ENCODE data around the gene NFIA. TPM values are rescaled to one million over a fixed set of nuclear protein-coding genes. Genes with fewer than 3 reads are reported as not detected.

The NFIA gene
- total RNA-seq, 1 donor from 2014 or later = 132 TPM

DNA sequence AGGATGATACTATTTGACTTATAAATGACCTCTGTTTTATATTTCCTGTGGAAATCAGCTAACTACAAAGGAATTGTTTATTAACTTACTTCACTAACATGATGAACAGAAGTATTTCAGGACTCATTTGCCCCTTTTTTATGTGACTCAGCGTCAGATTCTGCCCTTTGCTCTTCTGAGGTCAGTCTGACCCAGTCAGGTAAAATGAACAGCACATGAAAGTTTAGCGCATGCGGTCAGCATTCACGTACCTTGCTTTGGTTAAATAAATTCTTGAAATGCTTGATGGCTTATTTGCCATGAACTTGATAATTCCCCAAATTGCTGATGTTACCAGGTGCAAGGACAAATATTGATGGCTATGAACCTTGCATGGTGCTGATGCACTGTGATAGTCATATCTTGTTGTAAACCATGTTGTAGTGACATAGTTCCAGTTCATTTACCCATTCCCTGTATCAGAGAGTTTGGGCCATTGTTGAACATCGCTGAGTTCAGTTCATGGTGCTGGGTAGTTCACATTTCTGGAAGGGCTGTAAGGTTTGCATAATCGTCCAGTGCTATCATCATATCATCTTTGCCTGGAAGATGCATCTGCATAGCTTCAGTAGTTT, 133.4 kb downstream of the NFIA start:
- DNase-seq (ENCODE audit: low spot score) = no peak

DNA sequence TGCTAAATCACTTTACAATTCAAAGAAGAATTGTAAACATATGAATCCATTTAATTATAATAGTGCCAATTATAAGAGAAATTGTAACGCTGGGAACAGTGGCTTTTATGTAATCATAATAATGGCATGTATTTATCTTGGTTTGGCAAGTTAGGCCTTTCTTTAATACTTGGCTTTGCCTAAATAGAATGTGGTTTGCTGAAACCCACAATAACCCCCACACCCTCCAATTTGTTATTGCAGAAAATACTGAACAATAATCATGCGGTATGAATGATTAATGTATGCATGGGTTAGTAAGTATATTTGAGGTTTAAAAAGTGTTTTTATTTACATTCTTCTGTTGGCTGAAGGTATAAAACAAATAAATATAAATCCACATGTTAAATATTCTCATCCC, 138.2 kb downstream of the NFIA start:
- no peak for DNase-seq (ENCODE audit: low spot score)

DNA sequence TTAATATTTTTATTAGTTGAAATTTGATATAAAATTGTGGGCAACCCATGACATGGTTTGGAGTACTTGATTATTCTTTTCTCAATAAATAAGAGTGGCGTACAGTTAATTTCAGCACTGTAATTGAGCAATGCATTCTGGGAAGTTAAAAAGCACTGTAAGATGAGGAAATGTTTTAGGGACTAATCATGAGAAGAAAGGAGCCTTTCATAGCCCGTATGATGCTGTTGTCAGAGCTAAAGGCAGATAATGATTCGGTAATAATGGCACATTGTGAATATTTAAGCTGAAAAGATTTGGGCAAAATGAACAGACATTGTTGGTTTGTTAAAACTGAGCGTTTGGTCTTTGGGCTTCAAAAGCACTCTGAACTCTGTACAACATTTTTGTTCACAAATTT, 139.3 kb downstream of the NFIA start:
- DNase-seq (ENCODE audit: low spot score) = no peak

DNA sequence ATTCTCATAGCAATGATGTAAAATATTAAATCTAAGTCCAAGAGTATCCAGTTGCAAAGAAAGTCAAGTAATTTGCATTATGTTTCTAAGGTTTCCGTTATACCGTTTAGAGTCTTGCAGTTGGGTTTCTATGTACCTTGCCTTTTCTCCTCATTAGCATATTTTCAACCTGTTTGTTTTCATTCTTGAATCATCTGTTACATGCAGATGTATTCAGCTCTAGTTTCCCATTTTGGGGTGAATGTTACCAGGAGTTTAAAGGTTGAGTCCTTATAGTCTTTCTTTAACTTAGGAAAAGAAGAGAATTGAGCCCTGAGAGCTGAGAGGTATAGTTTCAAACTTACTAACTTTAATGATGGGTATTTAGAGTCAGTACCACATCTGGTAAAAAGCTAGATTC, 139.9 kb downstream of the NFIA start:
- no peak for DNase-seq (ENCODE audit: low spot score)

DNA sequence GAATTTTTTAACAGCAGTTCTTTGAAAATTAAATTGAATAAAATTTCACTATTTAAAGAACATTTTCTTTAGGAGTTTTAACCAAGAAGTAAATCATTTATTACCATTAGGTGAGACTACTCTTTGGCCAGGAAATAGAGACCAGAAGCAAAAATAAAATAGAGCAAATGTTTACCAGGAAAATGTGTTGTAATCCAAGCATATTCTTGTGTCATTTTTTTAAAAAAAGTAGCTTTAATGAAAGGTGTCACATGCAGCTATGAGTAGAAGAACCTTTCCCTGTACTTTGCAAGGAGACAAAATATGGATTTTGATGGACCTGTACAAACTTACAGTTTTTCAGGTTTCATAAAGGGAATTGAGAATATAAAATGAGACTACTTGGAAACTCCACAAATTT, 140.8 kb downstream of the NFIA start:
- DNase-seq (ENCODE audit: low spot score) = no peak

DNA sequence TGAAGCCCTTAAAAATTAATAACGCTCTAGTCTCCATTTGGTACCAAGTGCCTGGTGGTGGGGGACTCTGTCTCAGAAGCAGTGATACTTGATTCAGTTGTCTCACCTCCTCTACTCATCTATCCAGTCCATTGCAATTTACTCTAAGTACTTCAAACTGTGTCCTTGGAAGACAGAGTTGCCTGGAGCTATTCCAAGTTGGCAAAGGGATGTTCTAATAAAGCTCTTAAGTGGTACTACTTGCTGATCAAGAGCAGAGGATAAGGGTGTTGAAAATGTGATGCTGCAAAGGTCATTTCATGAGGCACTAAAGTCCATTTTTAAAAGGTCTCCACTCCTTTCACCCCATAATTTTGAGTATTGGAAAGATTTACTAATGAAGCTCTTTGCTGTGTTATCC, 142.2 kb downstream of the NFIA start:
- no peak for DNase-seq (ENCODE audit: low spot score)

DNA sequence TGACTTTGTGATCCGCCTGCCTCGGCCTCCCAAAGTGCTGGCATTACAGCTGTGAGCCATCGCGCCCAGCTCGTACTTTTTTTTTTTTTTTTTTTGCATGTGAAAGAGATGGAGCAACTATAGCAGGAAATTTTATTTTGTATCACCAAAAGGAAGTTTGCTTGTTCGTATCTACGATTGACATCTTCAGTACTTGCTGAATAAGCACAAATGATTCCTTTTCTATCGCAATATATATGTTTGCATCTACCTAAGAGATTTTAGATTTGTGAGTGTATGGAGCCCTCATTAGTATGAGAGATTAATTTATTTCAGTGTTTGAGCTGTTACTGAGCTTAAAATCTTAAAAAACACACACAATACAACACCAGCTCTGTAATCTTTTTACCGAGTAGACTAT, 143.1 kb downstream of the NFIA start:
- DNase-seq (ENCODE audit: low spot score) = no peak

DNA sequence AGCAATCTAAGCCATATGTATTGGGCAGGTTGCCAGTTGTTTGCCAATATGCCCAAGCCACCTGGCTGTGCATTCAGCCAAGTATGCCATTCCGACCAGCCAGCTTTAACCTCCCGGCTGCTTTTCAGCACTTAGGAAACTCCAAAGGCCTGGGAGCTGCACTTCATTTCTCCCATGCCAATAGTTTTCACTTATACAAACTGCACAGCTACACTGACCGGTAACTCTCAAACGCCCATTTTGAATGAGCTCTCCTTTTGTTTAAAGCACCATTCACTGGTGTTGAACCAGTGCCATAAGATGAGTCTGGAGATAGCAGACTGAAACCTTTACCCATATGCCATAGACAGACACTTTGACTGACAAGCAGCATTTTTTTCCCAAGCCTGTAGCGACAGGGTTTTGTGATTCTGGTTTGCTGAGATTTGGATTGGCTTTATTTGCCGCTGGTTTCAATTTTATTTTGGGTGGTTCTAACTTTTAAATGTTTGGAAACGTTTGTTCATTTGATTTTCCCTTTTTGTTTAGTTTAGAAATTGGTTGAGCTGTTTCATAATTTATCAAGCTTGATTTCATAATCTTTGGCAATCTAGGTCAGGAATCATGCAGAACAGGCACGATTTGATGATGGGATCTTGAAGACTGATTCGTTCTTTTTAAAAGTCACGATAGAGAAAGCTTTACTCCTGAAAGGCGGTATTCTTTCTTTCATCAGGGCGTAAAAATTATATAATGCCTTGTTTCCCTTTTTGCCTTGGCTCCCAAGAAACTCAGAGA, 144.6 kb downstream of the NFIA start:
- no peak for DNase-seq (ENCODE audit: low spot score)

DNA sequence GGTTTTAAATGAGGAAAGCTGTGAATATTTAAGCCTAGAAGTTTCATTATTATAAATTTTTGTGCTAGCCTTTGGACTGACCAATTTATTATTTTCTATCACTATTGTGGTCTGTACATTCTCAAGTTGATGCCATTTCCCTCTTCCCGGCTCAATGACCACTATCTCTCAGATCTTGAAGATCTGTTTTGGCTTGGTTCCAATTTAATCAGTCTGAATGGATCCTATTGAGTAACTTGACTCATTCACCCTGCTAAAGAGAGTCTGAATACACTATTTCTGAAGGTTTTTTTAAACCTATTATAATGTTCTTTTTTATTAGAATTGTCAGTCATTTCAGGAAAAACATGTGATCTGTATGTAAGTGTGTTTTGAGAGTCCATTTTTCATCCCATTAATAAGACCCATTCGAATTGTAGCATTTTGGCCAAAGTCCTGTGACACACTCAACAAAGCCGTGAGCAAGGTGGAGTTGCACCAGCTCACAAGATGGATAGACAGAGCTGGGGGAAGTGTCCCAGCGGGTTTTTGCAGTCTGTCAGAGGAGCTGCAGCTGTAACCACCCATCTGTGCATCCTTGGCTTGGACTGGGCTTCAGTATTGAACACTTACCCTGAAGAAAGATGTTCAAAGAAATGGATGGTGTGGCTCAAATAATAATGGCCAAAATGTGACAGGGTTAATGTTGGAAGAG, 145.6 kb downstream of the NFIA start:
- no peak for DNase-seq (ENCODE audit: low spot score)

DNA sequence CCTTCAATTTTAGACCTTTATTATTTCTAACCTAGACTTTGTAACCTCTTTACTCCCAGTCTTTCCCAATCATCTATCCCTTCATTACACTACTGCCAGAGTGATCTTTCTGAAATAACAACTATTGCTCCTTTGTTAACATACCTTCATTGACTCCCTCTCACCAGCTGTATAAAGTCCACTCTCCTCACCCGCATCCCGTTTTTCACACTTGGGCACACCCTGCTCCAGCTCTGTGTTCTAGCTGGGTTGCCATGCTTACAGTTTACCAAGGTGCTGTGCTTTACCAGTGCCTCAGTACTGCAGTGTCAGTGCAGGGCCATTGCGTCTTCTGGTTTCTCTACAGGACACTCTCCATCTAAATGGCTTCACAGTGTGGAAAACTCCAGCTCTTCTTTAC, 148.2 kb downstream of the NFIA start:
- no peak for DNase-seq (ENCODE audit: low spot score)

DNA sequence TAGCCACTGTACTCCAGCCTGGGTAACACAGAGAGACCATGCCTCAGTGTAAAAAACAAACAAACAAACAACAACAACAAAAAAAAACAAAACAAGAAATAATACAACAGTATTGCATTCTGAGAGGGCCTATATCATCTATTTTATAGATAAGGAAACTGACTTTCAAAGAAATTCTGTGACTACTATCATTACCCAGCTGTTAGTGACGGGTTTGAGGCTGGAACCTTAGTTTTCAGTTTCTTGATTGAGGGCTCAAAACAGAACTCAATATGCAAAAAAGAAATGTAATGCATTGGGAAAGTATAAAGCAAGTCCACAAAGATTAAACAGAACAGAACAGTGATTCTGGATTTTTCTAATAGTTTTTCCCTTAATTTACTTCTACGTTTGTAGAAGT, 149.4 kb downstream of the NFIA start:
- no peak for DNase-seq (ENCODE audit: low spot score)

DNA sequence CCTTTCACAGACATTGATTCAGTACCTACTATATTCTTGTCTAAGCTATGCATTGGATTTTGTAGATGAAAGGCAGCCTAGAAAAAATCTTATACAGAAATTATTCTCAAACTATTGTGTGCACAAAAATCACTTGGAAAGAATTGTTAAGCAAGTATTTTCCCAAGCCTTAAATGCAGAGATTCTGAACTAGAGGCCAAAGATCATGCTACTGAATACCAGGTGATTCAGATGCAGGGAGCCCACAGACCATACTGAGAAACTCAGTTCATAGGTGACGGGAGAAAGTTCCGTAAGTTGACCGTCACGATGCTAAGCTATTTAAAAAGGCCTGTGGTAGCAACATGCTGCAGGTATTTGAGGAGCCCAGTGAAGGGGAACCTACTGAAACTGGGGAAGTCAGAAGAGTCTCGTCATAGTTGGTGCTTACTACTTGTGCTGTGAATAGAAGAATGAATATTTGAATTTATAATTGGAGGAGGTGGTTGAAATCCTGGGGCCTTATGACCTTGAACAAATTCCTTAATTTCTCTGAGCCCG, 150.8 kb downstream of the NFIA start:
- DNase-seq (ENCODE audit: low spot score) = no peak

DNA sequence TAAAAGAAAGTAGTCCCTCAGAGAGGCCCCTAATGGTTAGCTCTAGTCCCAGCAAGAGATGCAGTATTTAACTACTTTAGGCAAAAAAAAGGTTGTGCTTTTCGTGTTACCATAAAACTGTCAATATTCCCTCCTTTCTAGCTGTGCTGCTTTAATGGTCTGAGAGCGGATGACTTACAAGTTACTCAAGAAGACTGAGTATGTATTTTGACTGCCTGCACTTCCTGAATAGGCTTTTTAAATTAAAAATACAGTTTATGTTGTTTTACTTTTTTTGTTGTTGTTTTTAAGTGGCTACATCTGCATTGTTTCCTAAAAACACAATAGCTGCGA, 152.2 kb downstream of the NFIA start:
- DNase-seq (ENCODE audit: low spot score) = no peak

DNA sequence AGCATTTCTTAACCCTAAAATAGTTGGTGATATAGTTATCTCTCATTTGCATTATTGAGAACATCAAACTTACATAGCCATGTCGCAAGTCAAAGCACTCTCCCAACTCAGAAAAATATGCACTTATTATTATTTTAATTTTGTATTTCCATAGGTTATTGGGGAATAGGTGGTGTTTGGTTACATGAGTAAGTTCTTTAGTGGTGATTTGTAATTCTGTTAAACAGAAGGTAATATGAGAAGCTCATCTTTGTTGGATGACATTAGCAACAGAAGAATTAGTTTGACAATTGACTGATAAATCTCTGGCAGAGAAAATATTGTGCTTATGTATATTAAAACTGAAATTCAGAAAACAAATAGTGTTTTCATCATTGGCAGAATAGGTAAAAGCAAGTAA, 154.8 kb downstream of the NFIA start:
- DNase-seq (ENCODE audit: low spot score) = no peak

DNA sequence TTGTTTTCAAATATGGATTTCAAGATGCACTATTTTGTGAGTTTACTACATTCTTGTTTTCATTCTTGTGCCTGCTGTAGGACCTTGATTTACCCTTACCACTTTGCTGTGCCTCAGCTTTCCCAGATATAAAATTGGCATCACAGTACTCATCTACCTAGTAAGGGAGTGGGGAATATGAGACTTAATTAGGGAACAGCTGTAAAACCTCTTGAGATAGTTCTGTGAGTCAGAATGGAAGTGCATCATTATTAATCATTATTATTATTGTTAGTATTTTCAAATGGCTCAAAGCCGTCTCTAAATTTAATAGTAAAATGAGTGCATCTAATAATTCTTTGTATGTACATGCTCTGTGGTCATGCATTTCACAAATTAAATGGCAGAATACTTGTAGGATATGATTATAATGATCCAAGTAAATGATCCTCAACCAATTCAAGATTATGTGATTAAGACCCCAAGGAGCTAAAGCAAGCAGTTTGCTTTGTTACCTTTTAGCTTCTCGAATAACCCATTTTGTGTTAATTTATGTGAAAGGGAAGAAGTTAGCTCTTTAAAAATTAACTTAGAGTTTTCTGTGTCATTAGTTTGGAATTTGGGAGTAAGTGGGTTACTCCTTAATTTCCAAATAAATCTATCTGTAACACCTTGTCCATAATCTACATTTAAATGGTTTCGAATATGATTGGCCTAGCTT, 155.4 kb downstream of the NFIA start:
- DNase-seq (ENCODE audit: low spot score) = no peak

DNA sequence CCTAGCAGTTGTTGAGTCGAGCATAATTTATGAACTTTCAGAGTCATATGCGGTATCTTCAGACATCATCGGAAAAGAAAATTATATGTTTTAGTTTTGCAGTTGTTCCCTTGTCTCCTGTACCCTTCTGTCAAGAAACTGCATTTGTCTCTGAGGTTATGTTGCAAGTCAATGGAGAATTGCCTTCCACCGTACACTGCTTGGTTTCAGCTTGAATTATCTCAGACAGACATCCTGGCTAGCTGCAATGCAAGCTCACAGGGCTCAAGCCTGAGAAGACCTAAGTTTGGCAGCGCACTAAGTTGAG, 156.0 kb downstream of the NFIA start:
- no peak for DNase-seq (ENCODE audit: low spot score)

DNA sequence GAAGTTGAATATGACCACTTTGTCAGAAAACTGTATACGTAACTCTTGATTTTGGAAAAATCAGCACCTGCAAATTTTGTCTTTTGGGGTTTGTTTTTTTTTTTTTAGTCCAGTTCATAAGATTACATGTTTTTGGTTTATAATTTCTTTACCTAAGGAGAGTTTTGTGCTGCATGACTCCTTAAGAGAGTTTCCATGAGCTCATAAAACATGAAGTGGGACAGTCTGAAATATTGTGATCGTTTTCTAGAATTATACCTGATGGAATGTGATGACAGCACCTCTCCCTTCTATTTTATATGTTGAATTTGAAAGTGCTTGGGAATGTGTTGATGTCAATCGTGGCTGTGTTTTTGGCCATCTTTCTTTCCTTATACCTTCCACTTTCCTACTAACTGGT, 158.5 kb downstream of the NFIA start:
- no peak for DNase-seq (ENCODE audit: low spot score)

DNA sequence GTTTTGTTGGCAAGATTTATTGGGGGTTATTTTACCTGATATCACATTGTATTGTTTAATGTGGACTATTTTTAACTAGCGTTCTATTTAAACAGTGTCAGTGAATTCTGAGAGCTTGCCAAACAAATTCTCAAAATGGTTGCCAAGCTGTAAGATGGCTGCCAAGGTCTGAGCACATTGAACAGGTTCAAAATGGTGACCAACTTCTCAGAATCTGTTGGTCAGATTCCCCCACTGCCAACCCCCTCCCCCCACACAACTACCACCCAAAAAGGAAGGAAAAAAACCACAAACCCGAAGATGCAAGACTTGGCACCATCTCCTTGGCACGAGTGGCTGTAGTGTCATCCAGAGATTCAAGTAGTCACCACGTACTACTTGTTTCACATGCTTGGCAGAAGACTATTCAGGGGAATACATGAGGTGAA, 159.1 kb downstream of the NFIA start:
- peak; percentile 67 for DNase-seq (ENCODE audit: low spot score)

DNA sequence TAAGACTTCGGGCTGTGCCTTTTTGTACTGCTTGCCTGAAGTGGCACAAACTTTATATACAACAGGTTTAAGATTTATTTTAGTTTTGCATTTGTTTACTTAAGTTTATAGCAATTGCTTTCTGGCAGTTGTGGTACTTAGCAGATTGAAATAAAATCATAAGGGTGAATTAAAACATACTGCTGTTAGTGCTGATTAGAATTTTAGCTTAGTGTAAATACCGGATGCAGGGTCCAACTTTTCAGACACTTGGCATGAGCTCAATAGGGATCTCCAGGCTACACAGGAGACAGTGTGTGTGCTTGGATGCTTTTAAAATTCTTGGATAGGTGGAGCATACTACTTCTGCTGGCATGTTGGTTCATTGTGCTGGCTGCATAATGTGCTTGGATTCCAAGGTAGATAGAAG, 159.6 kb downstream of the NFIA start:
- DNase-seq (ENCODE audit: low spot score) = no peak

DNA sequence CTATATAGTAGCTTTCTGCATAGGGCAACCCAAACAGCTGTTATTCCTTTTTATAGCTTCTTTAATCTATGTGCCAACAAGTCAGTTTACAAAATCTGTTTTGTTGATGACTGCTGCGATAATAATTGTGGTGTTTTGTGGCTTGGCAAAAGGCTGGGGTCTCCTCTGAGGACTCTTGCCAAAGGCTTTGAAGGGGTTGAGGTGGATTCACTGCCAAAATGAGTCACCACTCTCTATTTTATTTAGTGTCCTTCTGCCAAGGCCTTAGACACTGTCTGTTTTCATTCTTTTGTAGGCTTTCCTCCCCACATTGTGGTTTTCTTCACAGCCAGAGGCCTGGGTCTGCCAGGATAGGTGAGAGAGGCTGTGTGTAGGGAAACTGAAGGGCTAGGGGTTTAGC, 161.8 kb downstream of the NFIA start:
- DNase-seq (ENCODE audit: low spot score) = no peak

DNA sequence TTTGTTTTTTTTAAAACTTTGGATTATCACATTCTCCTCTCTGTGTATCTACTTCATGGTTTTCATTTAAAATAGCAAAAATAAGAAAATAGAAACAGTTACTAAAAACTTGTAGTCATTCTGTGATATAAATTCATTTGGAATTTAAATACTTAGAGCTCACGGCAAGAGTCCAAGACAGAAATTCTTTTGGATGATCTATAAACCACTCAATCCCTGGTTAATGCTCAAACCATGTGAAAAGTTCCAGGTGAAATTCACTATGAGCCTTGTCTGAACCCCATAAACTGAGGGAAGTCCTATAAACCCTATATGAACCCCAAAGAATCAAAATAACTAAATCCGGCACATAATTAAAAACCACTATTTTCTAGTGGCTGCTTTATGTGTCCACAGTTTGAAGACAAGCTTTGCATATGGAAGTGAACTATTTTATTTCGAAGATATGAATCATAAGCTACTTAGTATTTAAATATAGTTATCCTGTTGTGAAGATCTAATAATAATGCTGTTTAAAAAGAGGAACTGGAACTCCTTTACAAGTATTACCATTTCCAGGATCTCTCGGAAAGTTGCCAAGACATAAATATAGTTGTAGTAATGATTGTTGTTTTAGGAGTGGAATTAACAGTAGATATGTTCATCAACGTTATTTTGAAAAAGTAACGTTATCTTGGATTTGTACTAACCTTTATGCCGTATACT, 163.5 kb downstream of the NFIA start:
- DNase-seq (ENCODE audit: low spot score) = no peak
